Stimulated activated CD4-positive, alpha-beta T cell treated with anti-CD3 and anti-CD28 coated beads, Interleukin-15, amount 100 ng/mL, for 24 hours (primary cell): ENCODE data around the gene PERM1.
"Not testable (repeated sequence)": the region's sequence is repeated elsewhere in the genome, so short reads cannot be mapped to it uniquely, and the experiment has no call there.

Experiments
- DNase-seq: peaks from one replicate; pipeline ENCODE4 v3.0.0-alpha.2; 2020

Gene PERM1, protein sequence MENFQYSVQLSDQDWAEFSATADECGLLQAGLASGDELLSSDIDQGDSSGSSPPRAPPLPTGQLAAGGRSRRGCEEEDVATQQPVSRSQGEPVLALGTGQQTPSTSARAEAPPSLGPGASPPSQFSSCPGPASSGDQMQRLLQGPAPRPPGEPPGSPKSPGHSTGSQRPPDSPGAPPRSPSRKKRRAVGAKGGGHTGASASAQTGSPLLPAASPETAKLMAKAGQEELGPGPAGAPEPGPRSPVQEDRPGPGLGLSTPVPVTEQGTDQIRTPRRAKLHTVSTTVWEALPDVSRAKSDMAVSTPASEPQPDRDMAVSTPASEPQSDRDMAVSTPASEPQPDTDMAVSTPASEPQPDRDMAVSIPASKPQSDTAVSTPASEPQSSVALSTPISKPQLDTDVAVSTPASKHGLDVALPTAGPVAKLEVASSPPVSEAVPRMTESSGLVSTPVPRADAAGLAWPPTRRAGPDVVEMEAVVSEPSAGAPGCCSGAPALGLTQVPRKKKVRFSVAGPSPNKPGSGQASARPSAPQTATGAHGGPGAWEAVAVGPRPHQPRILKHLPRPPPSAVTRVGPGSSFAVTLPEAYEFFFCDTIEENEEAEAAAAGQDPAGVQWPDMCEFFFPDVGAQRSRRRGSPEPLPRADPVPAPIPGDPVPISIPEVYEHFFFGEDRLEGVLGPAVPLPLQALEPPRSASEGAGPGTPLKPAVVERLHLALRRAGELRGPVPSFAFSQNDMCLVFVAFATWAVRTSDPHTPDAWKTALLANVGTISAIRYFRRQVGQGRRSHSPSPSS

DNA sequence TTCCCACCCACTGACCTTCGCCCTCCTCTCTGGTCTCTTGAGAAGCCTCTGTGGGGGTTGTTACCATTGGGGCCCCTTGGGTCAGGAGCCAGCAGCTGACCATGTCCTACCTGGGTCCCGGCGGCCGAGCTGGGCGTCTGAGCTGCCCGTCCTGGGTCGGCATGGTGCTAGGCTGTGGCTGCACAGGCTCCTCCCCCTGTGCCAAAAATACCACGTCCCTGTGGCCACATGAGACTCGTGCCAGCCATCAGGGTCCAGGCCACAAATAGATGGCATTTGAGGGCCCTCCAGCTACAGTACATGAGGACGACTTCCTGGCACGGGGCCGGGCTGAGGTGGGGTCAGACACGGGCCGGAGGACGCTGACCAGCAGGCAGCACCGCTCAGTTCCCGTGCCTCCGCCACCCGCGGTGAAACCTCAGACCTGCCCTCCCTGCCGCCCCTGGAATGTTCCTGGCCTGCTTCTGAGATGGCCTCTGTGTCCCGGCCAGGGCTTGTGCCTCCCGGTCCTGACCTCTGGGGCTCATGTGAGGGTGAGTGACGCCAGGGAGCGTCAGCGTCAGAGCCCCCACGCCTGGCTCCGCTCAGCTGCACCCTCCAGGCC, at the start of gene PERM1:
Gene PERM1 (minus strand): TSS at position 139 of the 604 bp plus-strand sequence. CDS start 1,064 bp downstream, outside the sequence.
- no peak for DNase-seq

DNA sequence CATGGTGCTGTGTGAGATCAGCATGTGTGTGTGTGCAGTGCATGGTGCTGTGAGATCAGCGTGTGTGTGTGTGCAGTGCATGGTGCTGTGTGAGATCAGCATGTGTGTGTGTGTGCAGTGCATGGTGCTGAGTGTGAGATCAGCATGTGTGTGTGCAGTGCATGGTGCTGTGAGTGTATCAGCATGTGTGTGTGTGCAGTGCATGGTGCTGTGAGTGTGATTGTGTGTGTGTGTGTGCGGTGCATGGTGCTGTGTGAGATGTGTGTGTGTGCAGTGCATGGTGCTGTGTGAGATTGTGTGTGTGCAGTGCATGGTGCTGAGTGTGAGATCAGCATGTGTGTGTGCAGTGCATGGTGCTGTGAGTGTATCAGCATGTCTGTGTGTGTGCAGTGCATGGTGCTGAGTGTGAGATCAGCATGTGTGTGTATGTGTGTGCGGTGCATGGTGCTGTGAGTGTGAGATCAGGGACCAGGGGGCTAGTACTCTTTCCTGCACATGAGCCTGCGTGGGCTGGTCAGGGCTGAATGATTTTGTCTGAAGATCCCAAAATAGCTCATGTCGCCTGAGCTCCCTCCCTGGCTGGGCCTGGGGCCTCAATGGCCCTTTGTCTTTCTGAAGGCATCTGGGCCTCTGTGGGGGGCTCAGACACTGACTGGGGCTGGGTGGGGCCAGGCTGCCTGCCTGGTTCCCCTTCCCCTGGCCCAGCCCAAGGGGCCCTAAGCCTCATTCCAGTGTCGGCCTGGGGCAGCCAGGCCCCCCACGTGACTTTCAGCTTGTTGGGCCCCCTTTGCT, 49.2 kb upstream of the PERM1 start:
- DNase-seq: not testable (repeated sequence)

DNA sequence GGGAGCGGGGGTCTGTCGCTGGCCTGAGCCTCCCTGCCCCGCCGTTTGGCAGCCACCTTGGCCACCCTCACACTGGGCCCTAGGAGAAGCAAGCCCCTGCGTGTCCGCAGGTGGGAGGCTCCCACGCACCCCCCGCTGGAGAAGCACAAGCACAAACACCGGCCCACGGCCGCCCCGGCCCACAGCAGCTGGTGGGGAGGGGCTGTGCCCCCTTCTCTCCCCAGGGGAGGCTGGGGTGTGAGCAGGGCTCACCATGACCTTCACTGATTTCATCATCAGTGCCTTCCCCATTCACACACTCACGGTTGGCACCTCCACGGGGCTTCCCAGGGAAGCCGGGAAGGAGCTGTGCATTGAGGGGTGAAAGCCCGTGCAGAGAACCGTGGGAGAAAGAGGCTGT, 45.9 kb upstream of the PERM1 start:
- no peak for DNase-seq

DNA sequence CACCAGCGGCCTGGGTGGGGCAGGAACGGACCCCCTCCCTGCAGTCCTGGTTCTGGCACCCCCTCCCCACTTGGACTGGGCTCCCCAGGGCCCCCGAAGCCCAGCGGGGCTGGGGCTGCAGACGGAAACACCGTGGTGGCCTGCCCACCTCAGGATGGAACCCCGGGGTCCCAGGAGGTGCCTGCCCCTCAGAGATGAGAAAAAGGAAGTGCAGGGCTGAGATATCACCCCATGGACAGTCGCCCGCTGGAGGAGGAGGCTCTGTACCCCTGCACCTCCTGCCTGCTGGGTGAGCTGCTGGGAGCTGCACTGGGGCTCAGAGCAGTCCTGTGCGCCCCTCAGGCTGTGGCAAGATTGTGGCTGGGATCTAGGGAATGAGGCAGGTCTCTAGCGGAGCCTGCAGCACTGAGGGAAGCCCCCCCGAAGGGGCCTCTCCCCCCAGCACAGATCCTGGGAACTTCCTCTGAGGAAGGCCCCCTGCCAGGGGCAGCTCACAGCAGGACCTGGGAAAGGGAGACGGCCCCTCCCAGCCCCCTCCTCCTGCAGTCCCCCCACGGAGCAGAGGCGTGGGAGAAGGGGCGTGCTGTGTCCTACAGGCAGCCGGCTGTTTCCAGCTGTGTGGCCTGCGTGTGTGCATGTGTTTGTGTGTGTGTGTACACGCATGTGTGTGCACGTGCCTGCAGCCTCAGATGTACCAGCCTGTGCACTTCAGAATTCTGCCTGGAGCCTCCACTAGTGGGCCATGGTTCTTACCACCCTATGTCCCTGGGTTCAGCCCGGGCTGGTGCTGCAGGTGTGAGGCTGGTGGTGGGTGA, 44.9 kb upstream of the PERM1 start:
- DNase-seq: no peak

DNA sequence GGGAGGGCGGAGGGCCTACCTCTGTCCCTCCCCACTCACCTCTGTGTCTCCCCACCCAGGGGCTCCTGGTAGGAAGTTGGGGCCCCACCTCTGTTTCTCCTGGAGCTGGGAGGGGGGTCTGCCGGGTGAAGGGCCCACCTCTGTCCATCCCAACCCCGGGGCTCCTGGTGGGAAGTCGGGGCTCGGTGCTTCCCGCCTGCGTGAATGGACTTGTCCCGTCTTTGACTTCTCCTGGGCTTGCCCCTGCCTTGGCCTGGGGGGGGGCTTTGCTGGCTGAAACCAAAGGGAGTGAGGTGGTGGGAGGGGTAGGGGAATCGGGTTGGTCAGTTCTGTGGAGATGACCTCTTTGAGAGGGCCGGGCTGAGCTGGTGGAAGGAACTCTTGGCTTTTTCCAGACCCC, 43.8 kb upstream of the PERM1 start:
- DNase-seq: no peak

DNA sequence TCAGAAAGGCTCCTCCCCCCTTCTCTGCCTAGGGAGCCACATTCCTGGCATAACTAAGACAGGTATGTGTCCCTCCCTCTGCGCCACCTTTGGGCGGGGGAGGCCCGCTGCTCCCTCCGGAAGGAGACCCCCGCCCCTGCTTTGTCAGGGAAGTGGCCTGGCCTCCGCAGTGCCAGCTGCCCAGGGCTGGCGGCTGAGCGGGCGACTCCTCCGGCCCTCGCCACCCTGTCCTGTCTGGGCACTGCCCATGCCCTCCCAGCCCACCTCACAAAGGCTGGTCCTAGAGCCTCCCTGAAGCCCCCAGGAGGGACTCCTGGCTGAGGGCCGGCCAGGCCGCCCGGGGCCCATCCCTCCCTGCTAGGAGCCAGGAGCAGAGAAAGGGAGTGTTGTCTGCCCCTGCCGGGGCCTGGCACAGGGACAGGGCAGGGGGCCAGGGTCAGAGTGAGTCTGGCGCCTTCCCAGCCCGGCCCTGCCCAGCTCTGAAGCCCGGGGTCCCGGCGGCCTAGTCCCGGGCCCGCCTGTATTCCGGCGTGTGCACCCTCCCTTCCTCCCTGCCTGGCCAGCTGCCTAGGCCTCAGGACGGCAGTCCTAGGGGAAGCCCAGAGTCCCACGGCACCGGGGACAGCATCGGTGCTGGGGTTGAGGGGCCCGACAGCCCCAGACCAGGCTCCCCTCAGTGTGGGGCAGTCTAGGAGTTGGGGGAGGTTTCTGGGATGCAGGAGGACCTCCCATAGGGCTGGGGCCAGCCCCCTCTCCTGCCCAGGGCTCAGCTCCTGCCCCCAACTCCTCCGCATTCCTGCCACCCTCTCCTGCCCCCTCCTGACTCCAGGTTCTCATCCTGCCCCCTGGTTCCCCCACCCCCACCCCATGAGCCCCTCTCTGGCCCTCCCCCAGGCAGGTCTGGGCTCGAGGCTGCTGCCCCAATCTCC, 43.1 kb upstream of the PERM1 start:
- no peak for DNase-seq

DNA sequence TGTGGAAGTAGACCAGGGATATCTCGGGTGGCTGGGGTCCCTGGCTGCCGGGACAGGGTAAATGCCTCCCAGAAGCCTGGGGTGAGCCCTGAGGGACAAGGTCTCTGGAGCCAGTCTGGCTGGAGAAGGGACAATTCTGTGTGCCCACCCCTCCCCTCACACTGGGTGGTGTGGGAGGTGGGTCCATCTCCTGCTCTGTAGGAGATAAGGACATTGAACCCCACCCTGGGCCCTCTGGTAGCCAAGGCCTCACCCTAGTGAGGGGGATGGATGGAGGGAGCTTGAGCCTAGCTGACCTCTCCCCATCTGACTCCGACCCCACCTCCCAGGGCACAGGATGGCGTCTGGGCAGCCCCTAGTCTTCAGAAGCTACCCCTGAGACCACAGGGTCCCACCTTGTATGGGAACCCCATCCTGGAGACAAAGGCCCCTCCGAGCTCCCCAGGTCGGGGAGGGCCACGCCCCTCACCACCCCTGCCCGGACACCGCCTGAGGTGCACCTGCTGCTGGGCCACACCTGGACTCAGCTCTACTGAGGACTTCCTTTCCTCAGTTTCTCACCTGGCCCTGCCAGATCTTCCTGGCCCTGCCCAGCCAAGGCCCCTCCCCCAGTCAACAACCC, 42.4 kb upstream of the PERM1 start:
- no peak for DNase-seq

DNA sequence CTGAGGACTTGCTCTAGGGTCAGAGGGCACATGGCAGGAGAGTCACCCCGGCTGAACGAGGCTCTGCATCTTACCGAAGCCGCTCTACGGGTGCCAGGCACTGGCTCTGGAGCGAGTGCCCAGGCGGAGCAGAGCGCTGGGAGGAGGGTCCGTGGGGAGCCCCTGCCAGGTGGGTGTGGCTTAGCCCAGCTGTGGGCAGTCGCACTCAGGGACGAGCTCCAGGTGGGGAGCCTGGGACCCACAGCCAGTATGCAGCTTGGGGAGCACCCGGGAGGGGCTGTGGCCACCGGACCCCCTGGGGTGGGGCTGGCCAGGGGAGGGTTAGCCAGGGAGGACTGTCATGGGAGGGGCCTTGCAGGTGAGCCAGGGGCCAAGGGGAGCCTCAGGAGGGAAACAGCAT, 41.8 kb upstream of the PERM1 start:
- no peak for DNase-seq

DNA sequence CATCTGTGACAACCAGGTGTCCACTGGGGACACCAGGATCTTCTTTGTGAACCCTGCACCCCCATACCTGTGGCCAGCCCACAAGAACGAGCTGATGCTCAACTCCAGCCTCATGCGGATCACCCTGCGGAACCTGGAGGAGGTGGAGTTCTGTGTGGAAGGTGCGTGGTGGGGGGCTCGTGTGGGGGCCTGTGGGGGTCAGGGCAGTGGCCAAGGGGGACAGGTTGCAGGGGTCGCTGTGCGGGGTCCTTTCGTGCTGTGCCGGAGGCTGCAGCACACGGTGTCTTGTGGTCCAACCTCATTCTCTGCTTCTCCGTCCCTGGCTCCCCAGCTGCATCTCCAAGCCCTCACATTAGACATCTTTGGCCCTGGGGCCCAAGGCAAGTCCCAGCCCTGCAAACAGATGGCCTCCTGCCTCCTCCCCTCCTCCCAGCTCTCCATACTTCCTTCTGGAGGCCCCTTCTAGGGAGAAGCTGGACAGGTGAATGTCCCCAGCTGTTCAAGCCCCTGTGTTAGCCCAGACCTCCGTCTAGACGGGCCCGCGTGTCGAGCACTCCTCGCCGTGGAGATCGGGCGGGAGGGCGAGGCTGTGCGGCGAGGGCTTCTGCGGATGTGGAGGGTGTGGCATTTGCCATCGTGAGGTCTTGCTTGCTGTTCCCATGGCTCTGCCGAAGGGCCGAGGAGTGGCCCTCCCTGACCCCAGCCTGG, 40.6 kb upstream of the PERM1 start:
- DNase-seq: no peak

DNA sequence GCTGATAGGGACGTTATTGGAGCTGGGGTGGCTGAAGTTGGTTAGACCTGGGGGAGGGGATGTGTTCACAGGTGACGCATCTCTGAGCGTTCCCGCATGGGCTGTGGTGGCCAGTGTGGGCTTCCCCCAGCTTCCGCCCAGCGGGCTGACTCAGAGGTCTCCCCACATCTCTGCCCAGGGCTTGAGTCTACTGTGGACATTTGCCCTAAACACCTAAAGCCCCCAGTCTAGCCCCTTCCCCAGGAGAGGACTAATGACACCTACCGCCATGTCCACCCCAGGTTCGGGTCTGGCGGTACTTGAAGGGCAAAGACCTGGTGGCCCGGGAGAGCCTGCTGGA, 40.0 kb upstream of the PERM1 start:
- DNase-seq: no peak

DNA sequence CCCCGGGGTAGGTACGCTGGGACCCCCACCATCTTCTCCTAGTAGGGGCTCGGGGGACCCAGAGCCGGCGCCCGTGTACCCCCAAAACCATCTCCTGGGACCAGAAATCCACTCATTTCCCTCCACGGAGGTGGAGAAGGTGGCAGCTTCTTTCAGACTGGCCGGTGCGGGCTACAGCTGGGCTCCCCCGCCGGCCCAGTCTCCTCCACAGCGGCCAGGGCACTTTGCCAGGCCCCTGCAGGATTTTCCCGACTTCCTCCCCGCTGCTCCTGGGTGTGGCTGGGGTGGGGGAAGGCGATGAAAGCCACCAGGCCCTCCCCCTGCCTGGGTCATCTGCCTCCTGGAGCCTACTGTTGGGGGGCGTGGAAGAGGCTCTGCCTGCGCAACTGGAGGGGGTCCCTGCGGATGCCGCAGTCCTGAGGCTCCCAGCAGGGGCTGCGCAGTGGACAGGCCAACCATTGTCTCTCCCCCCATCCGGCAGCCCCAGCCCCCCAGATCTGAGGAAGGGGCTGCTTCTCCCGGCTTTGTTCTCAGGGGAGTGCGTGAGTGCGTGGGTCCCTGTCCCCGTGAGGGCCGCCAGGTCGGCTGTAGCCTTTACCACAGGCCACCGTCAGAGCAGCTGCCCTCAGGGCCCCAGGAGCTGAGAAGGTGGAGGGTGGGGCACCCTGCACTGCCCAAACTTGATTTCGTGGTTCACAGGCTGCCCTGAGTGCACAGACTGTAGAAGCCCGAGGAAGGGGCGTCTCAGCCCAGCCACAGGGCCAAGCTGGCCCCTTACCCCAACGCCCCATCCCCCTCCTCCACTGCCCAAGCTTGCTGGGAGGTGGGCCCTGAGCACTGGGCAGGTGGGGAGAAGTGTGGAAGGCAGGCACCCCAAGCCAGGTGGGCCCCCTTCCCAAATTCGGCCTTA, 39.4 kb upstream of the PERM1 start:
- no peak for DNase-seq

DNA sequence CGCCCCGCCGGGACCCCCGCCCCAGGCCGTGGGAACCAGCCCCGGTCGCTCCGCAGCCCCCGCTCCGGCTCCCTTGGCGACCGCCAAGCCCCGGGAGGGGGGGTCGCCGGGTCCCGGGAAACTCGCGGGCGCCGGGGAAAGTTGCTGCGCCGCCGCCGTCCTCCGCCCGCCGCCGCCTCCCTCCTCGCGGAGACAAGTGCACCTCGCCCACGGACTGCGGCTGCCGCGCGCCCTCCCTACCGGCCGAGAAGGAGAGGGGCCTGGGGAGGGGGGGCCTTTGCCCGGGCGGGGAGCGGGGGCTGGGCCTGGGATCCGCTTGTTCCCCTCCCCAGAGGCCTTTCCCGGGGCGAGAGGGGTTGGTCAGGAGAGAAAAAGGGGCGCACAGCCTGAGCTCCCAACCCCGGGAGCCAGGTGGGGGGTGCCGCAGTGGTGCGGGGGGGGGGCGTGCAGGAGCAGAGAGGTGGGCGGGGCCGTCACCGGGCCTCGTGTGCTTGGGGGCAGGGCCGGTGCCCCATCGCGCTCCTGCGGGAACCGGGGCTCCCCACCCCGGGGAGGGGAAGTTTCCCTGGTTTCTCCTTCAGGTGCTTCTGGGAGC, 38.6 kb upstream of the PERM1 start:
- DNase-seq: no peak

DNA sequence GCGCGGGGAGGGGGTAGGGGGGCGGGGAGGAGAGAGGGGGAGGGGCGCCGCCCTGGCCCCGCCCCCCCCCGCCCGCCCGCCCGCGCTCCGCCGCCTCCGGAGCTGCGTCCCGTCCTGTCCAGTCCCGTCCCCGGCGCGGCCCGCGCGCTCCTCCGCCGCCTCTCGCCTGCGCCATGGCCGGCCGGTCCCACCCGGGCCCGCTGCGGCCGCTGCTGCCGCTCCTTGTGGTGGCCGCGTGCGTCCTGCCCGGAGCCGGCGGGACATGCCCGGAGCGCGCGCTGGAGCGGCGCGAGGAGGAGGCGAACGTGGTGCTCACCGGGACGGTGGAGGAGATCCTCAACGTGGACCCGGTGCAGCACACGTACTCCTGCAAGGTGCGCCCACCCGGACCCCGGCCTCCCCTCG, 38.1 kb upstream of the PERM1 start, which contains the start of gene AGRN:
Gene AGRN (plus strand): TSS at position 121 of the 405 bp plus-strand sequence. CDS start 53 bp downstream, at position 174.
- no peak for DNase-seq

DNA sequence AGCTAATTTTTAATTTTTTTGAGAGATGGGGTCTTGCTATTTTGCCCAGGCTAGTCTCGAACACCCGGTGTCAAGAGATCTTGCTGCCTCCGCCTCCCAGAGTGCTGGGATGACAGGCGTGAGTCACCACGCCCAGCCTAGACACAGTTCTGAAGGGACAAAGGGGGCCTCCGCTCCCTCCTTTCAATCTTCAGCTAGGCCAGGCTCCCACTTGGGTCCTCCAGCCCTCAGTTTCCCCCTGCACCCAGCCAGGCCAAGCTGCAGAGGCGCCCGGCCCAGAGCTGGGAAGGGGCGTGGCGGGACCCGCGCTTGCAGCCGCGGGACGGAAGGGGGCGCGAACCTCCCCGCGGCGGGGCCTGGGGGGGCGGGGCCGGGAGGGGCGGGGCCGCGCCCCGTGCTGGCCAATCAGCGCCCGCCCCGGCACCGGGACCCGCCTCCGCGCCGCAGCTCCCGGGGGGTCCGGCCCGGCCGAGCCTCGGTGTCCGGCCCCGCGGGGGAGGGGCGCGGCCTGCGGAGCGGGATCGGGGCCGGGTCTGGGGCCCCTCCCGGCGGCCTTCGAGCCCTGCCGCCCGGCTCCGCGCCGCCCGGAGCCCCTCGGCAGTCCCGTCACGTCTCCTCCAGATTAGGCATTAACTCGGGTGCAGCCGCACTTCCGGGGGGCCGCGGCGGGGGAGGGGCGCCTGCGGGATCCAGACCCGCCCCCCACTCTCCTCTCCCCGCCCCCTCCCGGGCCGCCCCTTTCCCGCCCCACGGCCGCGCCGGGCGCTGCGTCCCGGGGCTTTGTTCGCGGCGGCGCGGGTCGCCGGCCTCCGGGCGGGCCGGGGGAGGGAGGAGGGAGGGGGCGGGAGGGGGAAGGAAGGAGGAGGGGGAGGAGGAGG, 37.5 kb upstream of the PERM1 start:
- DNase-seq: peak; percentile 86

DNA sequence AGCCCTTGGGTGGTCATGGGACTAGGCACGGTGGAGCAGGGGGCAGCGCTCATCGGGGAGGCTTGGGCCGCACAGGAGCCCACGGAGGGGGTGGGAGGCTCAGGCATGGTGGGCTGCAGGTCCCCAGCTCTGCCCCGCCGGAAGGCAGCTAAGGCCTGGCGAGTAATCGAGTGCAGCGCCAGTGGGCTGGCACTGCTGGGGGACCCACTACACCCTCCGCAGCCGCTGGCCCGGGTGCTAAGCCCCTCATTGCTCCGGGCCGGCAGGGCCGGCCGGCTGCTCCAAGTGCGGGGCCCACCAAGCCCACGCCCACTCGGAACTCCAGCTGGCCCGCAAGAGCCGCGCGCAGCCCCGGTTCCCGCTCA, 36.4 kb upstream of the PERM1 start:
- not testable (repeated sequence) for DNase-seq

DNA sequence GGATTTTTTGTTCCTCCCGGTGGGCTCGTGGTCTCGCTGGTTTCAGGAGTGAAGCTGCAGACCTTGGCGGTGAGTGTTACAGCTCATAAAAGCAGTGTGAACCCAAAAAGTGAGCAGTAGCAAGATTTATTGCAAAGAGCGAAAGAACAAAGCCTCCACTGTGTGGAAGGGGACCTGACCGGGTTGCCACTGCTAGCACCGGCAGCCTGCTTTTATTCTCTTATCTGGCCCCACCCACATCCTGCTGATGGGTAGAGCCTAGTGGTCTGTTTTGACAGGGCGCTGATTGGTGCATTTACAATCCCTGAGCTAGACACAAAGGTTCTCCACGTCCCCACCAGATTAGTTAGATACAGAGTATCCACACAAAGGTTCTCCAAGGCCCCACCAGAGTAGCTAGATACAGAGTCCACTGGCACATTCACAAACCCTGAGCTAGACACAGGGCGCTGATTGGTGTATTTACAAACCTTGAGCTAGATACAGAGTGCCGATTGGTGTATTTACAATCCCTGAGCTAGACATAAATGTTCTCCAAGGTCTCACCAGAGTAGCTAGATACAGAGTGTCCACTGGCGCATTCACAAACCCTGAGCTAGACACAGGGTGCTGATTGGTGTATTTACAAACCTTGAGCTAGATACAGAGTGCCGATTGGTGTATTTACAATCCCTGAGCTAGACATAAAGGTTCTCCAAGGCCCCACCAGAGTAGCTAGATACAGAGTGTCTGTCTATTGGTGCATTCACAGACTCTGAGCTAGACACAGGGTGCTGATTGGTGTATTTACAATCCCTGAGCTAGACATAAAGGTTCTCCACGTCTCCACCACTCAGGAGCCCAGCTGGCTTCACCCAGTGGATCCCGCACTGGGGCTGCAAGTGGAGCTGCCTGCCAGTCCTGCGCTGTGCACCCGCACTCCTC, 35.8 kb upstream of the PERM1 start:
- DNase-seq: not testable (repeated sequence)
